GDM1 (cell line): ENCODE measurements around the gene INO80D.
"Not testable (repeated sequence)": the region's sequence is repeated elsewhere in the genome, so short reads cannot be mapped to it uniquely, and the experiment has no call there.

Experiments used
- DNase-seq: peaks from one replicate; lab custom pipeline; 2025; lab: John Stamatoyannopoulos, UW

INO80D gene

GRCh38 chr2:206083602-206084438 lies 2.2 kb downstream of the INO80D start:
- DNase-seq, result no peak

GRCh38 chr2:206082298-206082843 lies 3.6 kb downstream of the INO80D start:
- no peak for DNase-seq

GRCh38 chr2:206080927-206081326 lies 5.0 kb downstream of the INO80D start:
- no peak for DNase-seq

GRCh38 chr2:206079699-206080465 lies 6.1 kb downstream of the INO80D start:
- no peak for DNase-seq

GRCh38 chr2:206077879-206078278 lies 8.1 kb downstream of the INO80D start:
- DNase-seq, result not testable (repeated sequence)

- DNase-seq, result no peak
Measured at GRCh38 chr2:206075113-206075512, 10.9 kb downstream of the INO80D start.

- DNase-seq, result no peak
Measured at GRCh38 chr2:206071807-206072206, 14.2 kb downstream of the INO80D start.

- DNase-seq, result no peak
Measured at GRCh38 chr2:206069417-206069816, 16.6 kb downstream of the INO80D start.

- no peak for DNase-seq
Measured at GRCh38 chr2:206068207-206068606, 17.8 kb downstream of the INO80D start.

- DNase-seq, result no peak
Measured at GRCh38 chr2:206064077-206064476, 21.9 kb downstream of the INO80D start.

- no peak for DNase-seq
Measured at GRCh38 chr2:206063635-206064034, 22.3 kb downstream of the INO80D start.

GRCh38 chr2:206062724-206063123 lies 23.2 kb downstream of the INO80D start:
- no peak for DNase-seq

GRCh38 chr2:206056286-206056685 lies 29.7 kb downstream of the INO80D start:
- DNase-seq, result no peak

GRCh38 chr2:206054952-206055351 lies 31.0 kb downstream of the INO80D start:
- no peak for DNase-seq

- DNase-seq, result no peak
Measured at GRCh38 chr2:206051912-206052311, 34.1 kb downstream of the INO80D start.

- no peak for DNase-seq
Measured at GRCh38 chr2:206049392-206049791, 36.6 kb downstream of the INO80D start.

GRCh38 chr2:206045251-206045650 lies 40.7 kb downstream of the INO80D start:
- DNase-seq, result no peak

GRCh38 chr2:206040525-206040924 lies 45.4 kb downstream of the INO80D start:
- DNase-seq, result no peak

- DNase-seq, result not testable (repeated sequence)
Measured at GRCh38 chr2:206035393-206035792, 50.6 kb downstream of the INO80D start.

- DNase-seq, result not testable (repeated sequence)
Measured at GRCh38 chr2:206033452-206033851, 52.5 kb downstream of the INO80D start.

- no peak for DNase-seq
Measured at GRCh38 chr2:206031950-206032567, 53.9 kb downstream of the INO80D start.

GRCh38 chr2:206031162-206031784 lies 54.7 kb downstream of the INO80D start:
- DNase-seq, result no peak
